Fibroblast of lung (primary cell): ENCODE data around the gene TNK2. TPM values are rescaled to one million over a fixed set of nuclear protein-coding genes. Genes with fewer than 3 reads are reported as not detected.

ENCODE experiments used
- DNase-seq, 2 donors: peaks; one replicate each; pipeline versions ENCODE4 v3.0.0 to v3.0.0-alpha.2; 2010; ENCODE audit warnings: low read depth in 2 of 2
- H2AFZ ChIP-seq: 2 replicates; pipeline ENCODE4 v1.5.1; 2012; ENCODE audit warnings: low read length, control low read depth, inconsistent platforms
- H3K27ac ChIP-seq: 2 replicates; pipeline ENCODE4 v1.5.1; 2011; ENCODE audit warnings: low read length, control low read depth; ENCODE audit not compliant: insufficient read depth
- H3K27me3 ChIP-seq: 2 replicates; pipeline ENCODE4 v1.5.1; 2011; ENCODE audit warnings: mild to moderate bottlenecking, low read length; ENCODE audit not compliant: control insufficient read depth, insufficient read depth
- H3K36me3 ChIP-seq: 2 replicates; pipeline ENCODE4 v1.5.1; 2011; ENCODE audit warnings: low read length; ENCODE audit not compliant: control insufficient read depth, insufficient read depth
- H3K4me1 ChIP-seq: 2 replicates; pipeline ENCODE4 v1.5.1; 2011; ENCODE audit warnings: low read length; ENCODE audit not compliant: control insufficient read depth, insufficient read depth; ENCODE audit errors: extremely low read depth
- H3K4me2 ChIP-seq: 2 replicates; pipeline ENCODE4 v1.5.1; 2011; ENCODE audit warnings: low read length, control low read depth; ENCODE audit not compliant: insufficient read depth; ENCODE audit errors: extremely low read depth
- H3K4me3 ChIP-seq, 4 experiments: fragments of 200-600 bp in 1 of 4; sonication (generic) in 1 of 4; replicated peaks in 1 of 4; 2 replicates each; pipeline ENCODE4 v1.5.1; 2011 to 2016; ENCODE audit warnings: low read length in 4 of 4, low read depth in 3 of 4, mild to moderate bottlenecking in 3 of 4, control low read depth in 2 of 4, inconsistent platforms in 1 of 4, mixed read lengths in 1 of 4; ENCODE audit not compliant: insufficient read depth in 1 of 4; ENCODE audit errors: control extremely low read depth in 1 of 4
- H3K79me2 ChIP-seq: 2 replicates; pipeline ENCODE4 v1.5.1; 2012; ENCODE audit warnings: mild to moderate bottlenecking, low read length, inconsistent platforms; ENCODE audit not compliant: control insufficient read depth, insufficient read depth
- H3K9ac ChIP-seq: 2 replicates; pipeline ENCODE4 v1.5.1; 2011; ENCODE audit warnings: mild to moderate bottlenecking, low read length, control low read depth; ENCODE audit not compliant: insufficient read depth
- H3K9me3 ChIP-seq: 2 replicates; pipeline ENCODE4 v1.5.1; 2012; ENCODE audit warnings: low read depth, low read length; ENCODE audit not compliant: control insufficient read depth, insufficient read depth
- H4K20me1 ChIP-seq: 2 replicates; pipeline ENCODE4 v1.5.1; 2011; ENCODE audit warnings: low read length; ENCODE audit not compliant: control insufficient read depth, insufficient read depth; ENCODE audit errors: extremely low read depth
- EZH2 ChIP-seq: IDR thresholded peaks from 2 replicates; pipeline ENCODE4 v1.5.1; 2012; ENCODE audit warnings: low read length, control low read depth, mild to moderate bottlenecking; ENCODE audit errors: missing control alignments
- polyA plus RNA-seq, 2 donors: library from polyadenylated mRNA; depleted of rRNA in 1 of 2; stranded (reverse) in 1 of 2; unstranded in 1 of 2; fragments of >200 nt; gene quantifications; 2 replicates each; pipeline ENCODE4 v1.2.1, GENCODE V29; 2011 to 2012; ENCODE audit warnings: missing spikeins in 1 of 2
- total RNA-seq: library from RNA; depleted of rRNA; stranded (reverse); fragments of >200 nt; gene quantifications from 2 replicates; pipeline ENCODE4 v1.2.1, GENCODE V29; 2014
- TF ChIP-seq, protein P1 (sequence below), 2 donors: IDR thresholded peaks in 1 of 2; conservative IDR thresholded peaks in 1 of 2; 1 replicate in 1 of 2; 2 replicates in 1 of 2; pipeline ENCODE4 v1.5.1; 2011 to 2012; ENCODE audit warnings: low read length in 2 of 2, control low read depth in 1 of 2, inconsistent platforms in 1 of 2, low read depth in 1 of 2, mild to moderate bottlenecking in 1 of 2

Gene TNK2
- total and polyA plus RNA-seq, 2 donors (not counting 1 experiment from before 2014, with no cell fraction given), result 2.5 to 10.7 TPM

DNA sequence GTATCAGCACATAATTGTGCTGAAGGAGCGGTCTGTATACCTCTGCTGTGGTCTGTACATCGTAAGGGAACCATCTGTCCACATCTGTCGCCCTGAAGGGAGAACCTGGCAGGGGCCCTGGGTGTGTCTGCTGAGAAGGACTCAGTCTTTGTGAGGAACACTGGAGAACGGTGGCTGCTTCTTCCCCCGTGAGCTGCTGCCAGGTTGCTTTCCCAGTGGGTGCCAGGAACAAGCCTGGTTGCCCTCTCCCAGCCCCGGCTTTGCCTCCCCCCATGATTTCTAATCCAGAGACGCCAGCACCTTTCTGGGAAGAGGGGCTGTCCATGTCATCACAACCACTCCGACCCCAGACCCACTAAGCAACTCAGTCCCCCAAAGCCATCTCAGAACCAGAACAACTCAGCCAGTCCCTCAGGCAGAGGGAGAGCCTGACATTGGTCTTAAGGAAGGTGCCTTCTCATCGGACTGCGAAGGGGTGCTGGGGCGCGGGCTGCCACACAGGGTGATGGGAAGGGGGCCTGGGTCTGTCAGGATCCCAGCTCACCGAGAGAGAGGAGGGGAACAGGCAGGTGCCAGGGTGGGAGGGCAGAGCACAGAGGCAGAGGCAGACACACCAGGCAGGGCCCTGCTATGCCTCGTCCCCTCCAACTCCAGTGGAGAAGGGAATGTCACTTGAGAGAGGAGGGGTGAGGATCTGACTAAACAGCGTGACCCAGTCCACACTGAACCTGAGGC, 8.5 kb downstream of the TNK2 start:
- DNase-seq, result no peak
- Histone ChIP-seq H3K4me3 (no peak overlapping the region), H3K4me1 (peaks cover 16% of the 10 kb centered on the region), H3K9ac (no peak overlapping the region), H4K20me1 (no peaks in the 10 kb centered on the region), H3K36me3 (no peaks in the 10 kb centered on the region), H3K27ac (no peak overlapping the region), H3K9me3 (no peaks in the 10 kb centered on the region), H3K4me2 (no peak overlapping the region), H3K27me3 (no peaks in the 10 kb centered on the region), H2AFZ (no peak overlapping the region), H3K79me2 (peaks cover 2% of the 10 kb centered on the region)
- TF ChIP-seq, protein P1, sequence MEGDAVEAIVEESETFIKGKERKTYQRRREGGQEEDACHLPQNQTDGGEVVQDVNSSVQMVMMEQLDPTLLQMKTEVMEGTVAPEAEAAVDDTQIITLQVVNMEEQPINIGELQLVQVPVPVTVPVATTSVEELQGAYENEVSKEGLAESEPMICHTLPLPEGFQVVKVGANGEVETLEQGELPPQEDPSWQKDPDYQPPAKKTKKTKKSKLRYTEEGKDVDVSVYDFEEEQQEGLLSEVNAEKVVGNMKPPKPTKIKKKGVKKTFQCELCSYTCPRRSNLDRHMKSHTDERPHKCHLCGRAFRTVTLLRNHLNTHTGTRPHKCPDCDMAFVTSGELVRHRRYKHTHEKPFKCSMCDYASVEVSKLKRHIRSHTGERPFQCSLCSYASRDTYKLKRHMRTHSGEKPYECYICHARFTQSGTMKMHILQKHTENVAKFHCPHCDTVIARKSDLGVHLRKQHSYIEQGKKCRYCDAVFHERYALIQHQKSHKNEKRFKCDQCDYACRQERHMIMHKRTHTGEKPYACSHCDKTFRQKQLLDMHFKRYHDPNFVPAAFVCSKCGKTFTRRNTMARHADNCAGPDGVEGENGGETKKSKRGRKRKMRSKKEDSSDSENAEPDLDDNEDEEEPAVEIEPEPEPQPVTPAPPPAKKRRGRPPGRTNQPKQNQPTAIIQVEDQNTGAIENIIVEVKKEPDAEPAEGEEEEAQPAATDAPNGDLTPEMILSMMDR (conservative IDR thresholded peaks at IDR 0.05 in 1 of 2, IDR thresholded peaks at IDR 0.05 in 1 of 2; ENCODE audit: low read depth in 1 of 2, low read length in 2 of 2), result no peak
- no peak for TF ChIP-seq EZH2

DNA sequence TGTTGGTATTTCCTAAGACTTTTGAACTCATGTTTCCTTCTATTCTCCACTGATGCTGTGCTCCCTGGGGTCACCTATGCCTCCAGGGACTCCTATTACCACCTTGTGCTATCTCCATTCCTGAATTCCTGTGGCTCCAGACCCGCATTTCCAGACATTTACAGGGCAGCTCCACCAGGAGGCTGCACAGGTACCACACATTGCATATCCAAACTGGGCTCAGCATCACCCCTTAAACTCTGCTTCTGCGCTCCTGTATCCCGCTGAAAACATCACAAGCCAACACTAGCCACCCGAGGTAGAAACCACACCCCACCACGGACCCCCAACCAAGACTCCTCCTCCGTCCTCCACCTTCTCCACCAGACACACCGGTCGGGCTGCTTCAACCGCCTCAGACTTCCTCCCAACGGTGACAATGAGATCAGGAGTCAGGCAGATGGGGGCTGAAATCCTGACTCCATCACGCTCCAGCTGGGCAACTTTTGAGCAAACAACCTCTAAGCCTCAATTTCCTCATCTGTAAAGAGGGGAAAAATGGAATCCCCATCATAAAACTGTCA, 10.4 kb downstream of the TNK2 start:
- Histone ChIP-seq H2AFZ (no peak overlapping the region), H3K9ac (no peak overlapping the region), H3K27ac (no peak overlapping the region), H3K27me3 (no peaks in the 10 kb centered on the region), H3K4me2 (no peak overlapping the region), H3K4me3 (no peak overlapping the region), H3K9me3 (no peaks in the 10 kb centered on the region), H3K79me2 (no peaks in the 10 kb centered on the region), H4K20me1 (no peaks in the 10 kb centered on the region), H3K4me1 (peaks cover 21% of the 10 kb centered on the region), H3K36me3 (no peaks in the 10 kb centered on the region)
- DNase-seq, result no peak
- TF ChIP-seq, protein P1 (conservative IDR thresholded peaks at IDR 0.05 in 1 of 2, IDR thresholded peaks at IDR 0.05 in 1 of 2; ENCODE audit: low read depth in 1 of 2, low read length in 2 of 2), result no peak
- TF ChIP-seq EZH2, result no peak

DNA sequence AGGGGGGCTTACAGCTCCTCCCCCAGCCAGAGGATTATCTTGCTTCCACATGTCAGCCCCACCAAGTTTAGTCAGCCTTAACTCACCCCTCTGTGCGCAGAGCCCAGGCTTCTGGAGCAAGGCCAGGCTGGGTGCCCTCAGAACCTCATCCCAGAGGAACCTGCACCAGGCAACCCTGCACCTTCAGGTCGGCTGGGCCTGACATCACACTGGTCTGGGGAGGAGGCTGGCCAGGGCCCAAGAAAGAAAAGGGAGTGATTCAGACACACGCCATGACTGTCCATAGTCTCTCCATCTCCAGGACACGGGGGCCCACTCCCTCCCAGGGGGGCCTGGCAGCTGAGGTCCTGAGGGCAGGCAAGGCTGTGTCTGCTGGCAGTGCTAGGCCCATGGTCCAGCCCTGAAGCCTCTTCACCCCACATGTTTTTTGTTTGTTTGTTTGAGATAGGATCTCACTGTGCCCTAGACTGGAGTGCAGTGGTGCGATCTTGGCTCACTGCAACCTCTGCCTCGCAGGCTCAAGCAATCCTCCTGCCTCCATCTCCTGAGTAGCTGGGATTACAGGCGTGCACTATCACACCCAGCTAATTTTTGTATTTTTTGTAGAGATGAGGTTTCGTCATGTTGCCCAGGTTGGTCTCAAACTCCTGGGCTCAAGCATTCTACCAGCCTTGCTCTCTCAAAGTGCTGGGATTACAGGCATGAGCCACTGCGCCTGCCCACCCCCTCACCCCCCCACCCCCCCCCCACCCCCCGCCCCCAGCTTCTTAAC, 11.1 kb downstream of the TNK2 start:
- H3K4me1 ChIP-seq, result peaks cover 26% of the 10 kb centered on the region
- H2AFZ ChIP-seq, result peak overlapping the region; percentile 40
- H3K36me3 ChIP-seq, result no peaks in the 10 kb centered on the region
- H3K27ac ChIP-seq, result peak overlapping the region; percentile 78
- no peaks in the 10 kb centered on the region for H3K9me3 ChIP-seq
- peak overlapping the region; percentile 10 for H3K9ac ChIP-seq
- no peaks in the 10 kb centered on the region for H3K27me3 ChIP-seq
- TF ChIP-seq, protein P1 (conservative IDR thresholded peaks at IDR 0.05 in 1 of 2, IDR thresholded peaks at IDR 0.05 in 1 of 2; ENCODE audit: low read depth in 1 of 2, low read length in 2 of 2), result no peak
- no peak for TF ChIP-seq EZH2
- no peaks in the 10 kb centered on the region for H3K79me2 ChIP-seq
- peak overlapping the region in 1 of 4 experiments; percentile 80 for H3K4me3 ChIP-seq
- no peaks in the 10 kb centered on the region for H4K20me1 ChIP-seq
- peak overlapping the region; percentile 85 for H3K4me2 ChIP-seq
- peak; percentile 51 to 72 for DNase-seq
